K562 (cell line): ENCODE results near the gene UBXN11. TPM values are rescaled to one million over a fixed set of nuclear protein-coding genes. Genes with fewer than 3 reads are reported as not detected.

ENCODE experiments used
- CBFA2T3 ChIP-seq: fragments of 450-650 bp; IDR thresholded peaks from 2 replicates; pipeline ENCODE4 v1.6.1; 2017
- CREM ChIP-seq: IDR thresholded peaks from 2 replicates; pipeline ENCODE4 v1.6.1; 2014; ENCODE audit warnings: antibody characterized with exemption, low read depth
- EWSR1 ChIP-seq: fragments of 450-650 bp; IDR thresholded peaks from 2 replicates; pipeline ENCODE4 v1.6.1; 2018; ENCODE audit warnings: borderline replicate concordance, mild to moderate bottlenecking, low read depth, moderate library complexity; ENCODE audit not compliant: partially characterized antibody
- L3MBTL2 ChIP-seq: fragments of 450-650 bp; IDR thresholded peaks from 2 replicates; pipeline ENCODE4 v1.6.1; 2016; ENCODE audit warnings: mild to moderate bottlenecking, moderate library complexity
- NR4A1 ChIP-seq, 2 experiments: fragments of 250-450 bp in 1 of 2; fragments of 450-650 bp in 1 of 2; sonication (Bioruptor Pico) in 1 of 2; IDR thresholded peaks; 2 replicates each; pipeline versions ENCODE4 v1.4.0 to v1.6.1; 2016 to 2020; ENCODE audit warnings: mild to moderate bottlenecking in 2 of 2, missing compliant biosample characterization in 1 of 2, missing genetic modification characterization in 1 of 2, moderate library complexity in 1 of 2
- SNIP1 ChIP-seq: fragments of 450-650 bp; IDR thresholded peaks from 2 replicates; pipeline ENCODE4 v1.7.1; 2017; ENCODE audit warnings: low read depth, mild to moderate bottlenecking
- SRSF3 ChIP-seq: fragments of 200-400 bp; formaldehyde crosslinking; IDR thresholded peaks from 2 replicates; pipeline ENCODE4 v1.6.1; 2016; ENCODE audit warnings: mild to moderate bottlenecking, low read length, moderate library complexity; ENCODE audit not compliant: insufficient read depth
- THAP7 ChIP-seq: fragments of 250-450 bp; sonication (Bioruptor Pico); IDR thresholded peaks from 2 replicates; pipeline ENCODE4 v1.5.0; 2021
- TRIM28 ChIP-seq: fragments of 450-650 bp; IDR thresholded peaks from 2 replicates; pipeline ENCODE4 v1.6.1; 2017
- ZBTB7A ChIP-seq: IDR thresholded peaks from 2 replicates; pipeline ENCODE4 v1.6.1; 2011; ENCODE audit warnings: low read depth, mild to moderate bottlenecking, low read length, moderate library complexity, borderline replicate concordance; ENCODE audit not compliant: control insufficient read depth
- ZKSCAN1 ChIP-seq: fragments of 150-350 bp; IDR thresholded peaks from 2 replicates; pipeline ENCODE4 v1.6.1; 2016; ENCODE audit warnings: low read depth, low read length
- ZNF133 ChIP-seq: fragments of 250-450 bp; sonication (Bioruptor Pico); IDR thresholded peaks from 2 replicates; pipeline ENCODE4 v1.4.0; 2020; ENCODE audit warnings: mild to moderate bottlenecking
- polyA plus RNA-seq, 8 experiments: library from polyadenylated mRNA; depleted of rRNA in 4 of 8; stranded (reverse) in 5 of 8; unstranded in 3 of 8; fragments of >200 nt; fragmentation: Nextera tagmentation in 2 of 8; fragmentation: Illumina TruSeq in 1 of 8; extraction: Ambion mirVana in 2 of 8; extraction: Trizol in 1 of 8; gene quantifications; 2 replicates each; pipeline versions ENCODE4 v1.2.1 to v1.2.3, GENCODE V29; 2011 to 2014; ENCODE audit warnings: inconsistent platforms in 1 of 8, missing spikeins in 1 of 8
- total RNA-seq, 7 experiments: library from RNA; depleted of rRNA in 6 of 7; stranded (reverse); fragments of >200 nt in 6 of 7; fragmentation: Illumina TruSeq in 2 of 7; extraction: Trizol in 2 of 7; gene quantifications; 2 replicates each; pipeline versions ENCODE4 v1.2.1 to v1.2.3, GENCODE V29; 2011 to 2021; ENCODE audit warnings: low replicate concordance in 1 of 7
- TF ChIP-seq, protein P1 (sequence below): fragments of 250-450 bp; sonication (Bioruptor Pico); IDR thresholded peaks from 2 replicates; pipeline ENCODE4 v1.4.0; 2020
- TF ChIP-seq, protein P2 (sequence below): fragments of 250-450 bp; sonication (Bioruptor Pico); IDR thresholded peaks from 2 replicates; pipeline ENCODE4 v1.4.0; 2020; ENCODE audit warnings: mild to moderate bottlenecking
- TF ChIP-seq, protein P3 (sequence below): IDR thresholded peaks from 2 replicates; pipeline ENCODE4 v1.6.1; 2011; ENCODE audit not compliant: insufficient read length; ENCODE audit errors: extremely low read depth
- TF ChIP-seq, protein P4 (sequence below): fragments of 450-650 bp; formaldehyde crosslinking; IDR thresholded peaks from 2 replicates; pipeline ENCODE4 v1.4.0; 2020; ENCODE audit warnings: mild to moderate bottlenecking

UBXN11 gene
- total and polyA plus RNA-seq, 9 of the 15 experiments (the other 6 are each of a cell fraction or from before 2014, with no cell fraction given), result 0.48 to 34.3 (median 11.3) TPM

- TF ChIP-seq, protein P1, sequence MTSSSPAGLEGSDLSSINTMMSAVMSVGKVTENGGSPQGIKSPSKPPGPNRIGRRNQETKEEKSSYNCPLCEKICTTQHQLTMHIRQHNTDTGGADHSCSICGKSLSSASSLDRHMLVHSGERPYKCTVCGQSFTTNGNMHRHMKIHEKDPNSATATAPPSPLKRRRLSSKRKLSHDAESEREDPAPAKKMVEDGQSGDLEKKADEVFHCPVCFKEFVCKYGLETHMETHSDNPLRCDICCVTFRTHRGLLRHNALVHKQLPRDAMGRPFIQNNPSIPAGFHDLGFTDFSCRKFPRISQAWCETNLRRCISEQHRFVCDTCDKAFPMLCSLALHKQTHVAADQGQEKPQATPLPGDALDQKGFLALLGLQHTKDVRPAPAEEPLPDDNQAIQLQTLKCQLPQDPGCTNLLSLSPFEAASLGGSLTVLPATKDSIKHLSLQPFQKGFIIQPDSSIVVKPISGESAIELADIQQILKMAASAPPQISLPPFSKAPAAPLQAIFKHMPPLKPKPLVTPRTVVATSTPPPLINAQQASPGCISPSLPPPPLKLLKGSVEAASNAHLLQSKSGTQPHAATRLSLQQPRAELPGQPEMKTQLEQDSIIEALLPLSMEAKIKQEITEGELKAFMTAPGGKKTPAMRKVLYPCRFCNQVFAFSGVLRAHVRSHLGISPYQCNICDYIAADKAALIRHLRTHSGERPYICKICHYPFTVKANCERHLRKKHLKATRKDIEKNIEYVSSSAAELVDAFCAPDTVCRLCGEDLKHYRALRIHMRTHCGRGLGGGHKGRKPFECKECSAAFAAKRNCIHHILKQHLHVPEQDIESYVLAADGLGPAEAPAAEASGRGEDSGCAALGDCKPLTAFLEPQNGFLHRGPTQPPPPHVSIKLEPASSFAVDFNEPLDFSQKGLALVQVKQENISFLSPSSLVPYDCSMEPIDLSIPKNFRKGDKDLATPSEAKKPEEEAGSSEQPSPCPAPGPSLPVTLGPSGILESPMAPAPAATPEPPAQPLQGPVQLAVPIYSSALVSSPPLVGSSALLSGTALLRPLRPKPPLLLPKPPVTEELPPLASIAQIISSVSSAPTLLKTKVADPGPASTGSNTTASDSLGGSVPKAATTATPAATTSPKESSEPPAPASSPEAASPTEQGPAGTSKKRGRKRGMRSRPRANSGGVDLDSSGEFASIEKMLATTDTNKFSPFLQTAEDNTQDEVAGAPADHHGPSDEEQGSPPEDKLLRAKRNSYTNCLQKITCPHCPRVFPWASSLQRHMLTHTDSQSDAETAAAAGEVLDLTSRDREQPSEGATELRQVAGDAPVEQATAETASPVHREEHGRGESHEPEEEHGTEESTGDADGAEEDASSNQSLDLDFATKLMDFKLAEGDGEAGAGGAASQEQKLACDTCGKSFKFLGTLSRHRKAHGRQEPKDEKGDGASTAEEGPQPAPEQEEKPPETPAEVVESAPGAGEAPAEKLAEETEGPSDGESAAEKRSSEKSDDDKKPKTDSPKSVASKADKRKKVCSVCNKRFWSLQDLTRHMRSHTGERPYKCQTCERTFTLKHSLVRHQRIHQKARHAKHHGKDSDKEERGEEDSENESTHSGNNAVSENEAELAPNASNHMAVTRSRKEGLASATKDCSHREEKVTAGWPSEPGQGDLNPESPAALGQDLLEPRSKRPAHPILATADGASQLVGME (CRISPR knock-in tag), result peak; percentile 52
- TF ChIP-seq, protein P2, sequence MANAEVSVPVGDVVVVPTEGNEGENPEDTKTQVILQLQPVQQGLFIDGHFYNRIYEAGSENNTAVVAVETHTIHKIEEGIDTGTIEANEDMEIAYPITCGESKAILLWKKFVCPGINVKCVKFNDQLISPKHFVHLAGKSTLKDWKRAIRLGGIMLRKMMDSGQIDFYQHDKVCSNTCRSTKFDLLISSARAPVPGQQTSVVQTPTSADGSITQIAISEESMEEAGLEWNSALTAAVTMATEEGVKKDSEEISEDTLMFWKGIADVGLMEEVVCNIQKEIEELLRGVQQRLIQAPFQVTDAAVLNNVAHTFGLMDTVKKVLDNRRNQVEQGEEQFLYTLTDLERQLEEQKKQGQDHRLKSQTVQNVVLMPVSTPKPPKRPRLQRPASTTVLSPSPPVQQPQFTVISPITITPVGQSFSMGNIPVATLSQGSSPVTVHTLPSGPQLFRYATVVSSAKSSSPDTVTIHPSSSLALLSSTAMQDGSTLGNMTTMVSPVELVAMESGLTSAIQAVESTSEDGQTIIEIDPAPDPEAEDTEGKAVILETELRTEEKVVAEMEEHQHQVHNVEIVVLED, result peak; percentile 84
- TF ChIP-seq NR4A1 (CRISPR knock-in tag; IDR thresholded peaks at IDR 0.05) (peak; percentile 92), NR4A1 (tag; IDR thresholded peaks at IDR 0.05) (0 out of 2 replicates have a peak, but pooled peaks have one; percentile 44), CREM (peak; percentile 91), L3MBTL2 (peak; percentile 88), CBFA2T3 (no peak), EWSR1 (no peak), ZBTB7A (peak; percentile 89; the same call in 1 of the 2 replicates), TRIM28 (no peak), SNIP1 (no peak), ZKSCAN1 (peak; percentile 64; the same call in 1 of the 2 replicates), SRSF3 (0 out of 2 replicates have a peak, but pooled peaks have one; percentile 30), THAP7 (CRISPR knock-in tag) (0 out of 2 replicates have a peak, but pooled peaks have one; percentile 11), ZNF133 (peak; percentile 88; the same call in 1 of the 2 replicates)
- TF ChIP-seq, protein P3, sequence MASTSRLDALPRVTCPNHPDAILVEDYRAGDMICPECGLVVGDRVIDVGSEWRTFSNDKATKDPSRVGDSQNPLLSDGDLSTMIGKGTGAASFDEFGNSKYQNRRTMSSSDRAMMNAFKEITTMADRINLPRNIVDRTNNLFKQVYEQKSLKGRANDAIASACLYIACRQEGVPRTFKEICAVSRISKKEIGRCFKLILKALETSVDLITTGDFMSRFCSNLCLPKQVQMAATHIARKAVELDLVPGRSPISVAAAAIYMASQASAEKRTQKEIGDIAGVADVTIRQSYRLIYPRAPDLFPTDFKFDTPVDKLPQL, result peak; percentile 15
- TF ChIP-seq, protein P4, sequence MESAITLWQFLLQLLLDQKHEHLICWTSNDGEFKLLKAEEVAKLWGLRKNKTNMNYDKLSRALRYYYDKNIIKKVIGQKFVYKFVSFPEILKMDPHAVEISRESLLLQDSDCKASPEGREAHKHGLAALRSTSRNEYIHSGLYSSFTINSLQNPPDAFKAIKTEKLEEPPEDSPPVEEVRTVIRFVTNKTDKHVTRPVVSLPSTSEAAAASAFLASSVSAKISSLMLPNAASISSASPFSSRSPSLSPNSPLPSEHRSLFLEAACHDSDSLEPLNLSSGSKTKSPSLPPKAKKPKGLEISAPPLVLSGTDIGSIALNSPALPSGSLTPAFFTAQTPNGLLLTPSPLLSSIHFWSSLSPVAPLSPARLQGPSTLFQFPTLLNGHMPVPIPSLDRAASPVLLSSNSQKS, result 0 out of 2 replicates have a peak, but pooled peaks have one; percentile 44
Measured at GRCh38 chr1:26233903-26234643, 72.4 kb downstream of the UBXN11 start, which contains the start of gene CEP85 (continued).
